T-helper 1 cell treated with Interleukin-12 subunit alpha and Interleukin-12 subunit beta and Interleukin-4 antibody, amounts not matched to agents 30 μg/mL and 1 μg/mL, for 36 hours (primary cell): ENCODE measurements around the gene ACSS1.
A peak's percentile ranks its signal among the peaks of the same experiment; 100 is the strongest.

ENCODE experiments used
- H3K27ac Mint-ChIP-seq: one replicate; pipeline ENCODE4 v1.8.0; 2021; ENCODE audit warnings: mild to moderate bottlenecking, mixed read lengths
- H3K27me3 Mint-ChIP-seq: one replicate; pipeline ENCODE4 v1.8.0; 2021; ENCODE audit warnings: low read depth, mixed read lengths
- H3K36me3 Mint-ChIP-seq: one replicate; pipeline ENCODE4 v1.8.0; 2021; ENCODE audit warnings: low read depth, mixed read lengths
- H3K4me1 Mint-ChIP-seq: one replicate; pipeline ENCODE4 v1.8.0; 2021; ENCODE audit warnings: low read depth, mixed read lengths
- H3K4me3 Mint-ChIP-seq: one replicate; pipeline ENCODE4 v1.8.0; 2021; ENCODE audit warnings: mild to moderate bottlenecking, moderate library complexity, mixed read lengths
- H3K9me3 Mint-ChIP-seq: one replicate; pipeline ENCODE4 v1.8.0; 2021; ENCODE audit warnings: mixed read lengths

The ACSS1 gene

DNA sequence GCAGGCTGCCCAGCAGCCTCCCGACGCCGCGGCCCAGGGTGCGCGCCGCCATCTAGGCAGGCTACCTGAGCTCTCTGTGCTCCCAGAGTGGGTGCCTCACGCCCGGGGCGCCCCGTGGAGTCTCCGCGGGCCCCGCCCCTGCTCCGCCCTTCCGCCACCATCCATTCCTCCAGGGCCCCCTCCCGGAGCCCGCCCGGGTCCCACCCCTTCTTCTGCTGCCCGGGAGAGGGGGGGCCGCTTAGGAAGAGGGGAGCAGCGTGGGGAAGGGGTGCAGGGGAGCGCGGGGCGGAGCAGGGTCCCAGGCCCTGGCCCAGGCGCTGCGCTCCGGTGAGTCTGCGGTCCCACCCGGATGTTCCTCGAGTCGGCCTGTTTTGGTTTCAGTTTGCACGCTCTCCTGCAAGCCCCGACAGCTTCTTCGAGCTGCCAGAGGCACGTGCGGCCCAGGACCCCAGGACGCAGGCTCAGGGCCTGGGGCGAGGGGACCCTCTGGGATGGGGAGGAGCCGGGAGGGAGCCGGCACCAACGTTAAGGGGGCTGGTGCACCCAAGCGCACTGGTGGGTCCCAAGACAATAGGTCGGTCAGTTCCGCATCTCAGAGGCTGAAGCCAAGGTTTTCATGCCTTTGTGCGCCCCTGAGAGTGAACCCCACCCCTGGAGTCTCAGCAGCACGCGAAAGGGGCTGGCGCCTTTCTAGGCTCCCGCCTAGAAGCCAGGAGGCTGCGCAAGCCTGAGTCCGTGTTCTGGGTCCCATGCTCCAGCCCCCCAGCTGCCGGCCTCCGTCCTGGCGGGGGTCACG lies at the start of gene ACSS1:
TSS of gene ACSS1 (minus strand) at position 89 of the 796 bp plus-strand sequence. CDS start at position 52, 37 bp downstream.
- peaks cover 57% of the 10 kb centered on the region for H3K27me3 Mint-ChIP-seq
- peak within 1 kb of the TSS; percentile 82 for H3K27ac Mint-ChIP-seq
- peaks cover 17% of the 10 kb centered on the region for H3K36me3 Mint-ChIP-seq
- no peaks in the 10 kb centered on the region for H3K9me3 Mint-ChIP-seq
- peaks cover 37% of the 10 kb centered on the region for H3K4me1 Mint-ChIP-seq
- peak within 1 kb of the TSS; percentile 80 for H3K4me3 Mint-ChIP-seq

DNA sequence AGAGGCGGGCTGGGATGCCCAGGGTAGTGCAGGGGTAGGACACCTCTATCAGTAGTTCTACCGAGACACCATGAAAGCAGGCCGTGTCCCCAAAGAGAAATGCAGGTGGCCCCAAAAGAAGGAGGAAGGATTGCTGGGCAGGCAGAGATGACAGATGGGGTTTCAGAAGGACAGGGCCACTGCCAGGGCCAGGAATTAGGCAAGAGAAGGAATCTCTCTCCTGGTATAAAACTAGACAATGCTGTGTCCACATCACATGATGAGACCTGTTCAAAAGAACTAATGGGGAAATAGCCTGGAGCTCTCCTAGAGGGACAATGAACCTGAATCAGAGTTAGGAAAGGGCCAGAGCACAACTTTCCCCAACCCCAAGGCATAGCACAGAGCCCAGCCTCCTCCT lies 45.6 kb upstream of the ACSS1 start:
- Mint-ChIP-seq H3K27ac (no peak overlapping the region), H3K4me3 (no peak overlapping the region), H3K27me3 (peaks cover 25% of the 10 kb centered on the region), H3K4me1 (peaks cover 4% of the 10 kb centered on the region), H3K36me3 (no peaks in the 10 kb centered on the region), H3K9me3 (no peaks in the 10 kb centered on the region)

DNA sequence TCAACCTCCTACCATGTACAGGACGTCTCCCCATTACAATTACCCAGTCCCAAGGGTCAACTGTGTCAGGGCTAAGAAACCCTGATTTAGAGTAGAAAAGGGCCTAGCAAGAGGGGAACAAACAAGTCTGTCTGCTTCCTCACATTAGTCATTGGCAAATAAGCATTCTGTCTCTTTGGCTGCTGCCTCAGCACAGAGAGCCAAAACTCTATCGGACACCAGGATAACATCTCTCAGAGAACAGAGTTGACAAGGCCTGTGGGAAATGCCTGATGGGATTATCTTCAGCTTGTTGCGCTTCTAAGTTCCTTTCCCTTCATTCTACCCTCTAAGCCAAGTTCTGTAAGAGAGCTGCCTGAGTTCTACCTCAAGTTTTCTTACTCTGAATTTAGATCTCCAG lies 43.0 kb upstream of the ACSS1 start:
- H3K27ac Mint-ChIP-seq: no peak overlapping the region
- no peaks in the 10 kb centered on the region for H3K36me3 Mint-ChIP-seq
- no peak overlapping the region for H3K4me3 Mint-ChIP-seq
- peaks cover 9% of the 10 kb centered on the region for H3K27me3 Mint-ChIP-seq
- H3K4me1 Mint-ChIP-seq: peaks cover 4% of the 10 kb centered on the region
- H3K9me3 Mint-ChIP-seq: no peaks in the 10 kb centered on the region

DNA sequence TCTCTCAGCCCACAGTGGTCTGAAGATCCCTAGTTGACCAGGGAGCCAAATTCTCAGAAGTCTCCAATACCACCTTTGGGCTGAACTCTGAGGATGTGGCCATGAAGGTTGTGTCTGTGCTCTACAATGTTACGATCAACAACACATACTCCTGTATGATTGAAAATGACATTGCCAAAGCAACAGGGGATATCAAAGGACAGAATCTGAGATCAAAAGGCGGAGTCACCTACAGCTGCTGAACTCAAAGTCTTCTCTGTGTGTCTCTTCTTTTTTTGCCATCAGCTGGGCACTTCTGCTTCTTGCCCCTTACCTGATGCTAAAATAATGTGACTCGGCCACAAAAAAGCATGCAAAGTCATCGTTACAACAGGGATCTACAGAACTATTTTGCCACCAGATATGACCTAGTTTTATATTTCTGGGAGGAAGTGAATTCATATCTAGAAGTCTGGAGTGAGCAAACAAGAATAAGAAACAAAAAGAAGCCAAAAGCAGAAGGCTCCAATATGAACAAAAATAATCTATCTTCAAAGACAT lies 41.7 kb upstream of the ACSS1 start:
- Mint-ChIP-seq H3K9me3 (no peaks in the 10 kb centered on the region), H3K36me3 (no peaks in the 10 kb centered on the region), H3K27me3 (peaks cover 18% of the 10 kb centered on the region), H3K4me1 (peaks cover 4% of the 10 kb centered on the region), H3K4me3 (no peak overlapping the region), H3K27ac (no peak overlapping the region)

DNA sequence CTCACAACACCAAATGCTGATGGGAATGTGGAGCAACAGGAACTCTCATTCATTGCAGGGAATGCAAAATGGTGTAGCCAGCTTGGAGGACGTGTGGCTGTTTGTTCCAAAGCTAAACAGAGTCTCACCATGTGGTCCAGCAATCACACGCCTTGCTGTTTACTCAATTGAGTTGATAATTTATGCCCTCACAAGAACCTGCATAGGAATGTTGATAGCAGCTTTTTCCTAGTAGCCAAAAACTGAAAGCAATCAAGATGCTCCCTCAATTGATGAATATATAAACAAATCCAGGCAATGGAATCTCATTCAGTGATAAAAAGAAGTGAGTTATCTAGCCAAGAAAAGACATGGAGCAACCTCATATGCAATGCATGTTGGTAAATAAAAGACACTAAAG lies 39.6 kb upstream of the ACSS1 start:
- Mint-ChIP-seq H3K27ac (no peak overlapping the region), H3K4me3 (no peak overlapping the region), H3K36me3 (no peaks in the 10 kb centered on the region), H3K4me1 (peaks cover 4% of the 10 kb centered on the region), H3K27me3 (peaks cover 21% of the 10 kb centered on the region), H3K9me3 (no peaks in the 10 kb centered on the region)

DNA sequence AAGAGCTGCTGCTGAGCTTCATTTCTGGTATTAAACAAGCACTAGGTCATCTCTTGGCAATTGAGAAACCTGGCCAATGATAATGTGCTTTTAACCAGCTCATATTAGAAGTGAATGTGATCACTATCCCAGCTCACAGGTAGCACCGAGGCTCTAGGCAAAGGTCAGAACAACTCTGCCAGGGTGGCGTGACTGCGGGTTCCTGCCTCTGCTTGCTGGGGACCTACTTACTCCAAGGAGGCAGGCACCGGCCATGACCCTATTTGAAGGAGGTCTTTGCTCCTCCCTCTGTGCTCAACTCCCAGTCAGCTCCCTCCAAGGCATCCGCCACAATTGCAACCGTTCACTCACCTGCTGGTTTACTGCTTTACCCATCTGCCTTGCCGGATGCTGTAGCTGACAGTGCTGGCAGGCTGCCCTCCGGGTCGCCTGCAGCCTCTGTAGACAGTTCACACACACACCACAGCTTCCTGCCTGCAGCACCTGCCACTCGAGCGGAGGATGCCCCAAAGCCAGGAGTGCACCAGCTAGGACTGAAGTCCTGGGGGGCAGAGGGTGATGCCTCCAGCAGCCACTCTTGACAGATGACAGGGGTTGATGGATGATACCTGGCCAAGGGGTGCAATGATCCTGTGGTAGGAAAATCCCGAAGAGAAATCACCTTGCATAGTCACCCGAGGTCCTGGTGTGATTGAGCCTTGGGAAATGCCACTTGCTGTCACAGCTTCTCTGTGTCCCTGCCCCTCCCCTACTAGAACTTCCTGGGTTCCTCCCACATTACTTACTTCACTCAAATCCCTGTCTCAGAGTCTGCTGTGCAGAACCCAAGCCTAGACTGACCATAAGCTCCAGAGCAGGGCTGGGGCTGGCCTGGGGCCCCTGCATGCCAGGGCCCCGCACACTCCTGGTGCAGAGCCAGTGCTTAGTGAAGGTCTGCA lies 32.8 kb upstream of the ACSS1 start:
- peak overlapping the region; percentile 7 for H3K4me3 Mint-ChIP-seq
- H3K27me3 Mint-ChIP-seq: peaks cover 43% of the 10 kb centered on the region
- no peak overlapping the region for H3K27ac Mint-ChIP-seq
- no peaks in the 10 kb centered on the region for H3K36me3 Mint-ChIP-seq
- H3K4me1 Mint-ChIP-seq: peaks cover 15% of the 10 kb centered on the region
- no peaks in the 10 kb centered on the region for H3K9me3 Mint-ChIP-seq

DNA sequence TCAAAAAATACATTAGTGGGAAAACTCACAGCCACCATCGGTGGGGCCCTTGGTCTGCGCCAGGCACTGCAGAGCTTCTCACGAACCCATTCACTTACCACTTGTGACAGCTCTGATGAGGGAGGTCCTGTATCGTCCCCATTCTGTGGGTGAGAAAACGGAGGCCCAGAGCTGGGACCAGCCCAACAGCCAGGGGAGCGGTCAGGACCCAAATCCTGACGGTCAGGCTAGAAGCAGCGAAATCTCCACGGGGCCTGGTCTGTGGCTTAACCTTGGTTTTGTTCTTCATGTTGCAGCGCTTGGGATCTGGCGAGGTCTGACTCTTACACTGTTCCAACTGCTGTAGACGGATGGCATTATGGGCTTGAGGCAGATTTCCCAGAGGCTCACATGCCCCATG lies 31.7 kb upstream of the ACSS1 start:
- Mint-ChIP-seq H3K27me3 (peaks cover 46% of the 10 kb centered on the region), H3K9me3 (no peaks in the 10 kb centered on the region), H3K36me3 (no peaks in the 10 kb centered on the region), H3K4me3 (no peak overlapping the region), H3K4me1 (peaks cover 15% of the 10 kb centered on the region), H3K27ac (no peak overlapping the region)

DNA sequence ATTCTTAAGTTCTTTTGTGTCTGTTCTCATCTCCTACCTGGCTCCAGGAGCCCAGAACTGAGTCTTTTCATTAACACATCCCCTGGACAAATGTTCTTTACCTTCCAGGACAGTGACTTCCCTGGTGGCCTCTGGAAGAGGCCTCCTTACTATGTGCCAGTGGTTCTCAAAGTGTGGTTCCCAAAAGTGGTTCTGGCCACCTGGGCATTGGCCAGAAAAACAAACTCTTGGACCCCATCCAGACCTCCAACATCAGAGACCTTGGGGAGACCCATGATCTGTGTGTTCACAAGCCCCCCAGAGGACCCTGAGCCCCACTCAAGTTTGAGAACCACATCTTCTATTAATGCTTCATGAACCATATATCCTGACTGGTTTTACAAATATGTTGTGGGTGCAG lies 31.2 kb upstream of the ACSS1 start:
- Mint-ChIP-seq H3K9me3 (no peaks in the 10 kb centered on the region), H3K4me1 (peaks cover 16% of the 10 kb centered on the region), H3K27ac (no peak overlapping the region), H3K4me3 (no peak overlapping the region), H3K27me3 (peaks cover 51% of the 10 kb centered on the region), H3K36me3 (no peaks in the 10 kb centered on the region)

DNA sequence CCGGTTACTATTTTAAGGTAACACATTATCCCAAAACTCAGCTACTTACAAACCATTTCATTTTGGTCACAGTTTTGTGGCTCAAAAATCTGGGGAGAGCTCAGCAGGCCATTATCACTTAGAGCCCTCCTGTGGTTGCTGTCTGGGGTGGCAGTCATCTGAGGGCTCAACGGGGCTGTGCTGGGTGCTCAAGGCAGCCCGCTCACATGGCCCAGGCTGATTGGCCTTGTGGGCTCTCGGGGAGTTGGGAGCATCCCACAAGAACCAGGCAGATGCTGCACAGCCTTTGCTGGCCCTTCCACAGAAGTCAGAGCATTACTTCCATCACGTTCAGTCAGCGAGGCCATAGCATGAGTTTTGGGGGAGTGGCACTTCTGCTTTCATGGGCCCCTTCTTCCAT lies 30.3 kb upstream of the ACSS1 start:
- Mint-ChIP-seq H3K27me3 (peaks cover 56% of the 10 kb centered on the region), H3K4me3 (no peak overlapping the region), H3K27ac (no peak overlapping the region), H3K9me3 (no peaks in the 10 kb centered on the region), H3K4me1 (peaks cover 22% of the 10 kb centered on the region), H3K36me3 (no peaks in the 10 kb centered on the region)

DNA sequence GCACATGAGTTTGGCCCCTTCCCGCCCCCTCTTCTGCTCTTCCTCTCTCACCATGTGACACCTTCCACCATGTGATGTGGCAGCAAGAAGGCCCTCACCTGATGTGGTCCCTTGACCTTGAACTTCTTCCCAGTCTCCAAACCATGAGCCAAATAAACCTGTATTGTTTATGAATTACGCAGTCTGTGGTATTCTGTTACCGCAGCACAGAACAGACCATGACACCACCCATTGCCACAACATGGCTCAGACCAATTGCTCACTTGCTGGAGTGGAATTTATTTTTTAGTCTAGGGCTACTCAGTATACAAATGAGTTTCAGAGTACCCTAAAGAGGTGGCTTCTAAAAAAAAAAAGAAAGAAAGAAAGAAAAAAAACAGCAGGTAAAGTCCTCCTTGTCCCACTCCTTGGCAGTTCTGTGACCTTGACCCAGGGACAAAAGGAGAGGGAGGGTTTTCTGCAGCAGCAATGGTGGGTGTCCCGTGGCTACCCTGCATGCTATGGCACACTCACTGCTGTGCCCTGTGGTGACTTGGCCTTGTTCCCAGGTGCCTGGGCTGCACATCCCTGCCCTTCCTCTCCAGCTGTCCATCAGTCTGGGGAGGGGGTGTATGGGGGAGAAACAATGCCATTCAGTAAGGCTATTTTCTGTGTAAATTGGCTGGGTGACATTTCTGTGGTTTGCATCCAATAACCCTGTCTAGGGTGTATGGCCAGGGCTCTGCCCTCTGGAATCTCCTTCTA lies 29.4 kb upstream of the ACSS1 start:
- no peak overlapping the region for H3K27ac Mint-ChIP-seq
- H3K27me3 Mint-ChIP-seq: peaks cover 64% of the 10 kb centered on the region
- no peak overlapping the region for H3K4me3 Mint-ChIP-seq
- H3K4me1 Mint-ChIP-seq: peaks cover 22% of the 10 kb centered on the region
- H3K9me3 Mint-ChIP-seq: no peaks in the 10 kb centered on the region
- no peaks in the 10 kb centered on the region for H3K36me3 Mint-ChIP-seq

DNA sequence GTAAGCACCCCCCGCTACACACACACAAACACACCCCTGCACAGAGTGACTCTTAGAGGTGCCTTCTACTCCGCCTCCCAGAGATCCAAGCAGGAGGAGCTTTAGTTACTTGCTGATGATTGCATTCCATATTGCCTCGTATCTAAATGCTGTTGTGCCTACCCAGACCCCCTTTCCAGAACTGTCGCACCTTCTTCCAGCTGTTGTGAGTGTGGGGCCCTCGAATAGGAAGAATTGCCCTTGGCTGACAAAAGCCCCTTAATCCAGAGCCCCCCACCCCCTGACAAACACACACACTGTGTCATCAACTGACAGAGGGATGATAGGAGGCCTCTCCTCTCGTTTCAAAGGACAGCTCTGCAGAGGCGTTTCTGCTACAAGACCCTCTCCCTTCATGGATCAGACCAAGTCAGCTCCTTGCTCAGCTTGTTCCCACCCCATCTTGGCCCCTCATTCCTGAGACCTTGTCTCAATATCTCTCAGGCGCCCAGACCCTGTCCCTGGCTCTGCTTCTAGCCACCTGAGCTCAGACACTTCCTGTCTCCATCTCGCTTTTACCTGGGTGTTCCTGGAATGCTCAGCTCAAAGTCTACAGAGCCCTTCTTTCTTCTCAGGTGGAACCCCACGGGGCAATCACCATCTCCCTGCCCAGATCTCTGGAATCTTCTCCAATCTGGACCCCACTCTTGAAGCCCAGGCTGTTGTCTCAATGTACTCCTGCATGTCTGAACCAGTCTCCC lies 28.0 kb upstream of the ACSS1 start:
- H3K4me3 Mint-ChIP-seq: no peak overlapping the region
- no peaks in the 10 kb centered on the region for H3K9me3 Mint-ChIP-seq
- peaks cover 14% of the 10 kb centered on the region for H3K4me1 Mint-ChIP-seq
- H3K36me3 Mint-ChIP-seq: no peaks in the 10 kb centered on the region
- peaks cover 72% of the 10 kb centered on the region for H3K27me3 Mint-ChIP-seq
- no peak overlapping the region for H3K27ac Mint-ChIP-seq

DNA sequence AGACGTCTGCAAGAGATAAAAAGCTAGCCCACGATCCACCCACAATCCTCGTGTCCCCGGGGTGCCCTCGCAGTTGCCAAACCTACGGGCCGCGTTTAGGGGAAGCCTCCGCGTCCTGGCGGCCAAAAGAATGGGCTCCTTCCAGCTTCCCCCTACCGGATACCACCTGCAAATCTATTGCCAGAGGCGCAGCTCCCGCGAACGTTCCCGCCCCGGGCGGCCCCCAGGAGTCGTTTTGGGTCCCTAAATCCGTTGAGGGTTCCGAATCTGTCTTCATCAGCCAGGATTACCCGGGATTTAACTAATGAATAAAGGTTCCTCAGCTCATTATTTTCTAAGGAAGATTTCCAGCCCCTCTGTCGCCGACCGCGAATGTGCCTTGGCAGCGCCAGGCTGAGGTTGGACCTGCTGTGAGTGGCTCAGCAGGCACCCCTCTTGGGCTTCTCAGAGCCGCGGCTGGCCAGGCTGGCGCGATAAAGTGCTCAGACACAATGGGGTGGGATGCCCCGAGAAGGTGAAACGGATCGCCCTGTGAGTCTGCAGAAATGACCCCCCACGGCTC lies 26.8 kb upstream of the ACSS1 start:
- no peaks in the 10 kb centered on the region for H3K36me3 Mint-ChIP-seq
- H3K27me3 Mint-ChIP-seq: peaks cover 84% of the 10 kb centered on the region
- H3K4me1 Mint-ChIP-seq: peaks cover 9% of the 10 kb centered on the region
- H3K27ac Mint-ChIP-seq: no peak overlapping the region
- no peak overlapping the region for H3K4me3 Mint-ChIP-seq
- no peaks in the 10 kb centered on the region for H3K9me3 Mint-ChIP-seq

DNA sequence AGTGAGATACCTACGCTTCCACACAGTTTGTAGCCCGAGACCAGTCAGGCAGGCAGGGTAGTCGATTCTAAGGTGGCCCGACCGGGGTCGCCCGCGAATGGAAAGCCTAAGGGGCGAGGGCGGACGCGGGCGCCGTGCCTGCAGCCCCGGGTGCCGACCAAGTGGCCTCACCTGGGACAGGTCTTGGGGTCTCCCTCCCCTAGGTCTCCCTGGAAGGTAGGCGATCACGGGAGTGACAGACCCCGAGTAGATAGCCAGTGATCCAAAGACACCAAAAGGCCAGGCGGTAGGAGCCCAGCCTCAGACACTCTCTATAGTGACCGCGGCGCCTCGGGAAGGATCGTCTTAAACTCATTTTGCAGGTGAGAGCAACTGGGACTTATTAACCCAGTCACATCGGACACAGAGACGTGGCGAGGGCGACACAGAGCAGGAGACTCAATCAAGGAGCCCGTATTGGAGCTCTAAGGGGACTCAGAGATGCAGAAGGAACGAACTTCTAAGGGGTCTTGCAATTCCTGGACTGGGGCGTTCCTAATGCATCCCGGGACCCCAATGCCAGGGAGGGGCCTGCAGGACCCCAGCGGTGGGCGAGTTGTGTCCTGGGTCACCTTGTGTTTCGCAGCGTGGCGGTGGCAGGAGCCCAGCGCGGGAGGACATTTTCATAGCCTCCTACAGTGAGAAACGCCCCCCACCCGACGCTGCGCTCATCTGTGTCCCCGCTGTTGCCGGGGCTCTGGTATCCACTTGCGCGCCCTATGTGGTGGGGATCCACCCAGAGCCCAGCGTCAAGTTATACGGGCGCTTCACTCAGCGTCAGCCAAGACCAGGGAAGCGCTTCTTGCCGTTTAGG lies 26.1 kb upstream of the ACSS1 start:
- H3K27me3 Mint-ChIP-seq: peaks cover 85% of the 10 kb centered on the region
- no peak overlapping the region for H3K27ac Mint-ChIP-seq
- H3K36me3 Mint-ChIP-seq: no peaks in the 10 kb centered on the region
- H3K9me3 Mint-ChIP-seq: no peaks in the 10 kb centered on the region
- peaks cover 7% of the 10 kb centered on the region for H3K4me1 Mint-ChIP-seq
- H3K4me3 Mint-ChIP-seq: peak overlapping the region; percentile 28
